Suppressor macrophage treated with lipopolysaccharide for 1 hour (primary cell): ENCODE data around the gene MAML2.

Source experiments
- DNase-seq, 3 donors: peaks; one replicate each; pipeline ENCODE4 v3.0.0-alpha.2; 2020 to 2022

MAML2 gene

DNA sequence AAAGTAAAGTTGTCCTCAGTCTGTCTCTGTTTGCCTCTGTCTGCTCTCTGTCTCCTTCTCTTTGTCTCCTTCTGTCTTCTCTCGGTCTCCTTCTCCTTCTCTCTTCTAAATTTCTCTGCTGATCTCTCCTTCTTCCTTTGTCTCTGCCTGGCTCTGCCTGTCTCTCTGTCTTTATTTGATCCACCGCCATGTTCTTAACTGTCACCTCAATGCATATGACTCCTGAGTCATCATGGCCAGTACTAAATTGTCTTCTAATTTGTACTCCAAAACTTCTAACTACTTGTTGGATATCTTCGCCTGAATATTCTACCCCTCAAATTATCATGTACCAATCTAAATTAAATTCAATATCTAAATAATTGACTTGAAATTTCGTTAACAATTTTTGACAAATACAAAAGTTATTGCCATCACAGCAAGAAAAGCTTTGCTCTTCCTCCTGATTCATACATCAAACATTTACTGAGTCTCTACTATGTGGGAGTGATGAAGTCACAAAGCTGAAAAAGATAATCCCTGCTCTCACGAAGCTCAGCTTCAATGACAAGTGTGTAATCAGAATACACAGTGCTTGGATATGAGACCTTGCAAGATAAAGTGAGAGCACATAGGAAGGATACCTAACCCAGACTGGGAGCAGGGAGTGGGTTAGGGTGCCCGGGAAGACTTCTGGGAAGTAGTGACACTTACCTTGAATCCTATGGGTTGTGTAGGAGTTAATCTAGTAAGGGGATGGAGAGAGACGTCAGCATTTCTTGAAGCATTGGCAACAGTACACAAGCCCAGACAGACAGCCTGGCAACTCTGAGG lies 193.0 kb downstream of the MAML2 start:
- DNase-seq: peak in 2 of 3 donors; percentile 56 to 58

DNA sequence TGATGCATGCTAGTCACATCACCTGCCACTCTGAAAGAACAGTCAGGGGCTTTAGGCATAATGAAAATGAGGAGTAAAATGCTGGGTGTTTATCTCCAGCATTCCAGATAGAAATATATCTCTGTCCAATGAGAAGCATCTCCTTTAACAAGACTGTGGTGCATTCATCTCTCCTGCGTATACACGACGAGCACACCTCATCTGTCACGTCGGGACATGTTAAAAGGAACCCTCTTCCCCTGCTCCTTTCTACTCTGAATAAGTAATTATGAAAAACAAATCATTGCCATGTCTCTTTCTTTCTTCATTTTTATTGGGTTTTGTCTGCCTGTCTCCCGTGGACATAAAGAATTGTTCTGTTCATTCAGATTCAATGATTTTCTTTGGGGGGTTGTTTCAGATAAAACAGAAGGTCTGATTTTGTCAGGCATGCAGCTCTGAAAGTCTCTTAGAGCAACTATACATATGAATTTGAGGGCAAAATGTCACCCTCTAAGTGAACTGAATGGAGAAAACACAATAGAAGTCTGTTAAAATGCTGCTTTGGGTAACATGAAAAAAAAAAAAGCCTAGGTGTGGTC lies 195.0 kb downstream of the MAML2 start:
- DNase-seq: no peak

DNA sequence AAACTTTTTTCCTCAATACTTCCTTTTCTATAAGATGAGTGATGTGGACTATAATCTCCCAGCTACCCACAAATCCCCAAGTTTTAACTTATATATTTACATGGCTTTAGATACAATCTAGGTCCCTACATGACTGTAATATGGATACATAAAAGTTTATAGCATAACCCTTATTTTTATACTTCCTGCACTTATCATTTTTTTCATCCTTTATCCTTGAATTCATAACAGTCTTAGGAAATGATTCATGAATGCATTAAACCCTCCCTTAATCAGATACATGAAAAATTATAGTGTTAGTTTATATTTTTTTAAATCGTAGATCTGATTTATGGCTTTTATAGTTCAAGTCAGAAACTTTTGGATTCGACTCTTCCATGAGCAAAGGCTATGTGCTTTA lies 195.8 kb downstream of the MAML2 start:
- no peak for DNase-seq

DNA sequence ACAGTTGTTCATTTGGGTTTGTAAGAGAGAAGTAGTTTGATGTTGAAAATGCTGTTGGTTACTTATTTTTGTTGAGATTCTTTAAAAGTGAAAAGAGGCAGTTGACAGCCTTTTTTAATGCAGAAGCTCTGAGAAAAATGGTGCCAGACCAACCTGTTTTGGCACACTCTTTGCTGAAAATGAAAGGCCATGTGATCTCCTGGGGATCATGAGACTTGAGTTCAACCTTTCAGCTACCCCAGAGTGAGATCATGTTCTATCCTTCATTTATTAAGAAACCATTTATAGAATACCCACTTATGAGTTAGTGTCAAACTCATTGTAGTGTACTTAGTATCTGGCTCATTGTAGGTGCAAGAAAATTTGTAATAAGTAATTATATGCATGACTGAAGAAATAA lies 196.2 kb downstream of the MAML2 start:
- no peak for DNase-seq

DNA sequence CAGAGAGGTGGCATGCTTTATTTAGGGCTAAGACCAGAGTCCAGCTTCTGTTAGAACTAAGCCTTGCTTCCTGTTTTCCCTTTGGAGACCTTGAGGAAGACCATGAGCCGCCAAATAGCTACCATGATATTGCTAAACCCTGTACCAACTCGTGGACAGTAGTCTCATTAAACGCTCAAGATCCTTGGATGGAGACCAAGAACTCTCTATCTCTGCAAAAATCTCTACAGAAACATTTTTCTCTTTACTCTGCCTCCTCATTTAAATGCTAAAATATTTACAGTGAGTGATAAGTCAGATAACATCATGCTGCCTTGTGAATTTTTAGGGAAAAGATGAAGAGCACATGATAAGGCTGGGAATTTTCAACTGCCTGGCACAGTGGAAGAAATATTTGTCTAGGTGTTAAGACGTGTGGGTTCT lies 197.8 kb downstream of the MAML2 start:
- DNase-seq: no peak

DNA sequence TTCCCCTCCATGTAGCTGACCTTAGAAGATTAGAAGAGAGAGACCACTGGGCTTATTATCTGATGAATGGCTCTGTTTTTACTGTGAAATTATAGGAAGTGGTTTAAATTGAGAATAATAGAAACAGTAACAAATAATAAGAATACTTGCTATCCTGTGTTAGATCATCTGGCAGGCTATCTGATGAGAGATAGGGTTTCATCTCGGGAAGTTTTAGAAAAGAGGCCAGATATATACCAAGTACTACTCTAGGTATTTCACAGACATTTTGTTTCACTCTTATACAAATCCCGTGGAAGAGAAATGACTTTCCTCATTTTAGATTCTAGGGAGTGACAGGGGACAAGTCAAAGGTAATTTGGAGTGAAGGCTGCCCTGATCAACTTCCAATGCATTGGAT lies 198.4 kb downstream of the MAML2 start:
- DNase-seq: no peak

DNA sequence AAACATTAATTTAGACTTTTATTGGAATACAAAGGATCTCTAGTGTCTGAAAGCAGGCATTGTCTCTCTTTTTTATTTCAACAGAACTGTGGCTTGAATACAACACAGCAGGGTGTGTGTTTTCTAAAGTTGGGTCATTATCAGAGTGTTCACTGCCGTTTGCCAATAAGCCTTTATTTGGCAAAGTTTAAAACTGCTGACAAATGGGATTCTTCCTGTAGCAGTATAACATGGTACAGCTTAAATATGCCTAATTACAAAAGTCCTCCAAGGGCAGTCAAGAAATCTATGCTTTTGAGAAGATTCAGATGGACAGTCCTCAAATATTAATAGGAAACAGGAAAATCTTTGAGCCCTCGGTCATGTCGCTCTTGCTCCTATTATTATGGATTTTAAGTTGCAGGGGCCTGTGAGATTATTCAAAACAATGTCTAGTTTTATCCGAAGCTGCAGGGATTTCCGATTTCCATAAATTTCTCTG lies 199.9 kb downstream of the MAML2 start:
- DNase-seq: no peak

DNA sequence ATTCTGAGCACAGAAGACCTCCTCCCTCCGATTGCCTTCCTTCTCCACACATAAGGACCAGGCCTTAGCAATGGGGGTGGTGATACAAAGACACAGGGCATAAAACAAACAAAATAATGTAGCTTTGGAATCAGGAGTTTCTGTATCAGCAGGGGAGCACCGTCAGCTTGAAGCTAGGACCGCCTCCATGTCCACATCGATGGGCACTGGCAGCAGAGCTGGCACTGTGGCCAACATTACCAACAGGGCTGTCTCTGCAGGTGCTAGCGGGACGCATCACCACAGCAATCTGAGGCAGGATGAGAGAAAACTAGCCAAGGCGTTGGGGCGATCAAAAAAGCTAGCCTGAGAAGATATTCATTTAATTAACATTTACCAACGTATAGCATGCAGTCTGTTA lies 201.4 kb downstream of the MAML2 start:
- DNase-seq: no peak

DNA sequence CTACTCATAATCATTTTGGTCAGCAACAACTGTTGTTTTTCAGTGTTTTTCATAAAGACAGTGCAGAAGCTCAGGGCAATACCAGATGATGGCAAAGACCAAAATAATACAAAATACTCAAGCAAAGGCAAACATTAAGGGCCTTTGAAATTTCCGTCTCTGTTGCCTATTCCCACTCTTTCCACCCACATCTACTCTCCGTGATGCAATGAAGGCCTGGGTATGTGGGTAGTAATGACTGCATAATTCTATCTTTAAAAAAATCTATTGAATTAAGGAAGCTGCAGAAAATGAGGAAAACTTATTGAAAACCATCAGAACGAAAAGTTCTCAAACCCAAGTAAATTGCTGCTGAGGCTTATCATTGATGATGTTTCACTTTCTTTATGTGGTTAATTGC lies 203.3 kb downstream of the MAML2 start:
- DNase-seq: peak; percentile 72 to 87 (median 84)

DNA sequence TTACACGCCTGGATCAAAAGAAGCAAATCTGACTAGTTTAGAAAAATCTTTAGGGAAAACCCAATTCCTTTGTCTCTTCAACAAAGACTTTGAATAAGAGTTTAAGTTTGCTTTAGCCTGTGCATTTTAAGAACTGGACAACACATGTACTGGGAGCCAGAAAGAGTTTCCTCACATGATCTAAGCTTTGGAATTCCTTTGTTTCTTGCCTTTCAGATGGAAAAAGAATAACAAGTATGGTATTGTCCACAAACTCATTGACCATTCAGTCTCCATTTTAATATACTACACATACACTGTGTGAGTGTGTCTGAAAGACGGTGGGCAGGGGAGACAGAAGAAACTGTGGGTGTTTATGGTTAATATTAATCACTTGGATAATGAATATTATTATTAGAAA lies 205.6 kb downstream of the MAML2 start:
- no peak for DNase-seq

DNA sequence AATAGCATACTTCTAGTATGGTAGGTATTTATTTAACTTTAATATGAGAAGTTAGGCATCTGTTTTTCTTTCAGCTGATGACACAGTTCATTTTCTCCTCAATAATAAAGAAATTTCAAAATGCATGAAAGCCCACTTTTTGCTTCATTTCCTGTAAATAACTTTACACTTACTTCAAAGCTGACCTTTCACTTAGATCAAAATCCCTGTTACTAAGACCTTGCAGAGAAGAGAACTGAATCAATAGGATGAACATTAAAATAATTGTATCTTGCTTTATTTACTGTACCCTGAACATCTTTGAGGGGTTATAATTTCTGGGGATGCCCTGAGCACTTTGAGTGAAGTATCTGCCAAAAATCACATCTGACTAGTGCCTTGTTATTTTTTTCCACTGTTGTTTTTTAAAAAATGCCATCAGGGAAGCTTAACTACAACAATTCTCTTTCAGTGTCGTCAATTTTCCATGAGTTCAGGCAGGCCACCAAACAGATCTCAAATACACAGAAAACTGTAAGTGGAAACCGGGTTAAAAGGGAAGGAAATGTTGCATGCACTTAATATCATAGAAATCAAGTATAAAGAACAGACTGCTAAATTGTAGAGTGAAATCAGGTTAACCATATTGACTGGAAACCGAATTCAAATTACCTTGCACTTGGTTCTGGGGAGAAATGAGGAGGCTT lies 206.2 kb downstream of the MAML2 start:
- peak in 2 of 3 donors; percentile 65 to 82 for DNase-seq

DNA sequence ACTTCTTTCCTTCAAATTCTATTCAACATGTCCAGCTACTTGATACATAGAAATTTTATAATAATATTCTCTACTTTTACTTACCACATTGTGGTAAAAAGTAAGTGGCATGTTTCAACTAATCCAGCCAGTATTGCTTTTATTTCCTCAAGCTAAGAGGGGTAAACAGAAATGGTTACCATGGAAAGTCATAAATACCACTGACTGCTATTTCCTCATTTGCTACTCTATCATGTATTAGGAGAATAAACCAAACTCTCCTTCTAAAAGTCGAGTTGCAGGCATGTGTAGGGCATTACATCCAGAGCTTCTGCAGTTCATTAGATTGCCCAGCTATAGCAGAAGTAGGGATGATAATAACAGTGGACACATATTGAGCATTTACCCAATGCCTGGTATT lies 208.4 kb downstream of the MAML2 start:
- peak; percentile 40 to 81 (median 68) for DNase-seq

DNA sequence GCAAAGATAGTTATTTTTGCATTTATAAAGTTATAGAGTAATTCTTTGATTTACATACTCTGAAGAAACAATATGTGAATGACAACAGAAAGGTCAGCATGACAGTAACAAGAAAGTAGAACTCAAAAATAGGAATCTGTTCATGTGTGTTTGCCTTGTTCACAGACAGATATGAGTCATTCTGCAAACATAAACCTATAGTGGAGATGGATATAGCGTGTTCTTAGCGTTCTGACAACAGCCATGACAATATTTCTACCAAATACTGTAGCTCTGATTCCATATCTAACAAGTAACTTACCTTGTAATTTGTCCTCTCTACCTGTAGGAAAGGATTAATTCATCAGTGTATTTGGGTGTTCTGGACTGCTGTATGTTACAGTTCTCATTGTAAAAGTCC lies 210.6 kb downstream of the MAML2 start:
- no peak for DNase-seq

DNA sequence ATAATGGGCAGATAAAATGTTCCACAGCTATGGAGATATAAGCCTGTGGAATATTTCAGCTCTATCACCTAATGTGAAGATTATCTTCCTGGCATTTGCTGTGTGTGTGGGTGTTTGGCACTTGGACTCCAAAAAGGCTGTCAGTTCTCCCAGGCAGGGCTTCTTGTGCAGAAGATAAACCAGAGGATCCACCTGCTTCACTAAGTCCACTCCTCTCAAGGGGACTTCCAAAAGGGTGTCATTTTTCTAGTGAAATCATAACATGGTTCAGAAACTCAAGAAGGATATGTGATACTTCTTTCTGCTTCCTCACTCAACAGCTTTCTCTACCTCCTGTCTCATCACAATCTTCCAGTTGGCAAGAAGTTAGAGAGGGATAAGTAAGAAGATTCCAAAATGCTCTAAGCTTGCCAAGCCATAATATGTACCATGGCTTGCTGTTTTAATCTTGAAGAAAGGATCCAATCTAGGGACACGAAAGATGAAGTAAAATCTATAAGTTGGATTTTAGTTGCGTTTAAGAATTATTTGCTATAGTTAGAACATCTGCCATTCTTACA lies 212.9 kb downstream of the MAML2 start:
- DNase-seq: no peak

DNA sequence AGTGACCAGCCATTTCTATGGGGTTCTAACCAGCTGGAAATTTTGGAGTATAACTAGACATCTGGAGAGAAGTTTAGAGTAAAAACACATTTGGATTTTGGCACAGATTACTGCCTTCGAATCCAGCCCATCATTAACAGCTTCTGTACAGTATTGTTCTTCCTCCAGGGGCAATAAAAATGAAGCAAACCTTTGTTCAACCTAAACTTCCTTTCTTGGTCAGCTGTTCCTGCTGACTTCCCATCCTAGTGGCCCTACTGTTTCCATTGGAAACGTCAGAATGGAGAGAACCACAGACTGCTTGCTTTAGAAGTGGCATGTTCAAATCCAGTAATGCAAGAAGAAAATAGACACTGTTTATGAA lies 215.4 kb downstream of the MAML2 start:
- no peak for DNase-seq

DNA sequence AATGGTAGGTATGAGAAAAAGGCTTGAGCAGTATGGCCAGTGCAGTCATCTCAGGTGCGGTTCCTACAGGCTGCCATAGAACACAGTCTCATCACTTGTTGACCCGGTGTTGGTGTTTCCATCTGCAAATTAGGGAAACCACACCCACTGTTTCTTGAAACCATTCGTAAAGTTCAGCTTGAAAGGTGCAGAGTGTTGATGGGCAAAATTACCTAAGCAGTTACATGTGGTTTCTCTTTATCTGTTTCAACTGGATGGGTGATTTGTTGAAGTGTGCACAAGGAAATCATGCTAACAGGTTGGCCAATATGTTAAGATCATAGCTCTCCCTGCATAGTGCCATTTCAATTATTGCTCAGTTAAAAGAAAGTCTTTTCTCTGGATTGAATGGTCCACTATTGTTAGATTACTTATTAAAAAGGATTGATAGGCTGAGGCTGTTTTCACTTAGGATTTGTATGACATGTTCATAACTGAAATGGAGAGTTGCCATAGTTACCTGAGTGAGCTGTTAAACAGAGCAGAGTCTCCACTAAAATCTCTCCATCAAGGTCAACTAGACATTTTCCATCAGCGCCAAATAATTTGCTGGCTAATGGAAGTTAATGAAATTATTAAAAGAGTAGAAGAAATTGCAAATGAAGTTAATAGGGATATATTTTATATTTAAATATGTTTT lies 215.9 kb downstream of the MAML2 start:
- DNase-seq: no peak

DNA sequence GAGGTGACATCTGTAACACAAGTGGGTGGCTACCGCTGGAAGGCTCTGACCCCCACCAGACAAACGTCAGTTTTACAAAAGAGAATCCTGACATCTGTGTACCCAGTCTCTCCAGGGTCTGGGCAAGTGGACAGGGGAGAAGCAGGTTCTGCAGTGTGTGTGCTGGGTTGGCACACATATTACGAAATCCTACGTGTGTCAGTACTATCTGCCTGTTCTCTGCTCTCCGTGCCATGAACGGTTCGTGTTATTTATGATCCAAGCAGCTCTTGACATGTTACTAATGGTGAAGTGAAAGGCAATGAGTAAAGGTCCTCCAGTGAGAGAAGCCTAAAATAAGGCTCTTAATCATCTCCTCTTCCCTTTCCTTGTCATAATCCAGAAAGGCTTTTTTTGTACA lies 217.6 kb downstream of the MAML2 start:
- no peak for DNase-seq

DNA sequence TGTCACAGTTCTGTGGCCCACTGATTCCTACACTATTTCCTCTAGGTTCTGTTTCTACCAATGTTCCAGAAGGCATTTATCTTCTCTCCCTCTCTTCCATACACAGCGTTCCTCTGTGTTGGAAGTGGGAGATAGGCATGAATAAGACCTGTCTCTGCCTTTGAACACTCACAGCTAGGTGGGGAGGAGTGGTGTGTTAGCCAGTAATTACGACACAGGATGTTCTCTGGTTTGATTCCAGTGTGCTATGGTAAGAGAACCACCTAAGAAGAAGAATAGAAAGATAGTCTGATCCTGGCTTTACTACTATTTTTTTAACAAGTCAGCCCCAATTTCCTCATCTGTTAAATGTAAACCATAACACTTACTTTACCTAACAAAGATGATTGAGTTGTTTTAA lies 218.8 kb downstream of the MAML2 start:
- no peak for DNase-seq

DNA sequence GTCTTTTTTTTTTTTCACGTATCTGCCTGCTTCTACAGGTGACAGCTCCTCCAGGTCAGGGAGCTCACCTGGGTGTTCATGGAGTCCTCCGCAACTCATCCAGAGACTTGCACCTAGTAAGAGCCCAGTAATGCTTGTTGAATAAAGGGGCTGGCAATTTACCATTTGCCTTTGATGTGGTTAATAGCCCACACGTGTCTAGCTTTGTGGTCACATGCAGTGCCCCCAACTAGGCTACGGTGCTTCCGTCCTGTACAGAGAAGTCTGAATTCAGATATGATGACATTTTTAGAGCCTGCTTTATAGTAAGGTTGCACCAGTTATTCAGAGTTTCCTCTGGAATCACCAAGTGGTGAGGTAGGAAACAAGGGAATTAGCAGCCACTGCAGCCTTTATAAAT lies 219.7 kb downstream of the MAML2 start:
- no peak for DNase-seq

DNA sequence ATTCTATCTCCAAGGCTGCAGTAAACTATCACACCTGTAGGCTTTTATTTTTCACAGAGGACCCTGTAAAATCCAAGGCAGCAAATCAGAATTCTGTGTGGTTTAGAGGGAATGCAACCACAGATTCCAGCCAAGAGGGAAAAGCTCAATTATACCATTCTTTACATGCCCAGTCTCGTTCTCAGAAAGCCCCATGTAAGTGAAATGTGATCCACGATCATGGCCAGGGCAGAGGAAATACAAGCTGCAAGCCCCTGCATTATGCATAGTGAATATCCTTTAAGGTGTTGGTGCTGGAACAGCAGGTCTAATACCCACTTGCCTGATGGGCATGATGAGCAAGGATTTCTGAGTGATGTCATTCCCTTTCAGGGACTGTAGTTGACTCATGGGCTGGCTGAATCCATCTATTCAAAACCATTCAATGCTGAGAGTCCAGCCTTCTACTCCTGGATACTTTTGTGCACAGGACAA lies 220.4 kb downstream of the MAML2 start:
- peak in 1 of 3 donors; percentile 36 for DNase-seq

DNA sequence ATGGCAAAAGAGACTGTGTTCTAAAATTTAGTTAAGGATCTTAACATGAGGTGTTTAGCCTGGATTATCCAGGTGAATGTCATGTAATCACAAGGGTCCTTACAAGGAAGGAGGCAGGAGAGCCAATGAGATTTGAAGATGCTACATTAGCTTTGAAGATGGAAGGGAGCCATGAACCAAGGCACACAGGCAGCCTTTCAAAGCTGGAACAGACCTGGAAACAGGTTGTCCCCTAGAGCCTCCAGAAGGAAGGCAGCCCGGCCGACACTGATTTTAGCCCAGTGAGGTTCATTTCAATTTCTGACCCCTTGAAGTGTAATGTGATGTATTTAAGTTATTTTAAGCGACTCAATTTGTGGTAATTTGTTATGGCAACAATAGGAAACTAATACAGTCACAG lies 223.8 kb downstream of the MAML2 start:
- DNase-seq: no peak

DNA sequence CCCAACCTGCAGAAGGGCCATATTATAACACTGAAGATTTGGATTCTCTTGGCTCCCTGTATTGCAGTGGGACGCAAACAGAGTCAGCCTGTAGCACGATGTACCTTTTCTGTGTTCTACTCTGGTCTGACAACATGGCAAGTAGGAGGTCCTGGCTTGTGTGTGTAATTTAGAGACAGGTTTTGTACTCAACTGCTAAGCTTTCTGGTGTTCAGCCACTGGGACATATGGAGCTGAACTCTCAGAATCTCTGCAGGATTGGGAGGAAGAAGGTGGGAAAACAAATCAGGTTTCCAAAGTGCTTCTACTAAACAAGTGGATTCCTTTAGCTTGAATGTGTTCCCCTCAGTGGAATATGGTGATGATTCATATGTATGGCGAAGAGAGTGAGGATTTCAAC lies 226.6 kb downstream of the MAML2 start:
- DNase-seq: no peak
